SHP77 treated with DMSO at 0.1 percent for 48 hours (cell line): ENCODE measurements around the gene ACSF2.
A peak's percentile ranks its signal among the peaks of the same experiment; 100 is the strongest.

Experiments
- DNase-seq: peaks from one replicate; lab custom pipeline; 2025; lab: John Stamatoyannopoulos, UW

The ACSF2 gene

GRCh38 chr17:50440172-50440837 is 14.3 kb downstream of the ACSF2 start:
- DNase-seq, result no peak

GRCh38 chr17:50440838-50441829 is 15.1 kb downstream of the ACSF2 start:
- DNase-seq, result no peak

GRCh38 chr17:50443505-50443974 is 17.5 kb downstream of the ACSF2 start:
- DNase-seq, result no peak

GRCh38 chr17:50444841-50445715 is 19.1 kb downstream of the ACSF2 start:
- DNase-seq, result no peak

- no peak for DNase-seq
Measured at GRCh38 chr17:50445730-50446325, 19.8 kb downstream of the ACSF2 start.

GRCh38 chr17:50447870-50448595 is 22.0 kb downstream of the ACSF2 start:
- DNase-seq, result peak; percentile 24

GRCh38 chr17:50448643-50449042 is 22.6 kb downstream of the ACSF2 start:
- DNase-seq, result no peak

GRCh38 chr17:50451943-50452629 is 26.1 kb downstream of the ACSF2 start:
- DNase-seq, result no peak

- DNase-seq, result no peak
Measured at GRCh38 chr17:50452630-50453300, 26.7 kb downstream of the ACSF2 start.

- DNase-seq, result no peak
Measured at GRCh38 chr17:50453901-50454300, 27.9 kb downstream of the ACSF2 start.

- DNase-seq, result no peak
Measured at GRCh38 chr17:50457621-50458020, 31.6 kb downstream of the ACSF2 start.

- no peak for DNase-seq
Measured at GRCh38 chr17:50458270-50458669, 32.3 kb downstream of the ACSF2 start.

GRCh38 chr17:50458701-50459676 is 33.0 kb downstream of the ACSF2 start:
- DNase-seq, result peak; percentile 20

GRCh38 chr17:50459756-50460155 is 33.7 kb downstream of the ACSF2 start:
- no peak for DNase-seq

- no peak for DNase-seq
Measured at GRCh38 chr17:50460831-50461526, 35.0 kb downstream of the ACSF2 start.

GRCh38 chr17:50461550-50462132 is 35.6 kb downstream of the ACSF2 start:
- DNase-seq, result no peak

GRCh38 chr17:50462446-50462845 is 36.4 kb downstream of the ACSF2 start:
- DNase-seq, result no peak
